Panc1 (cell line): ENCODE measurements around the gene IL1RAP. TPM values are rescaled to one million over a fixed set of nuclear protein-coding genes. Genes with fewer than 3 reads are reported as not detected.

ENCODE experiments used
- ATAC-seq: fragments of 200-7000 bp; cut with Tn5 transposase; 2 replicates; pipeline ENCODE4 v1.9.1; 2020; ENCODE audit warnings: mild to moderate bottlenecking, moderate library complexity
- BruUV-seq: library from RNA; stranded (reverse); fragments of 400-500 nt; replicated peaks from 2 replicates; lab custom pipeline; 2021; lab: Mats Ljungman, UMichigan
- CTCF ChIA-PET: fragments of 300-600 bp; sonication (Branson Sonifier 250); formaldehyde crosslinking; loops from one replicate; lab custom pipeline; 2022; ENCODE audit warnings: antibody characterized with exemption; lab: Charles Lee
- POLR2A ChIA-PET: fragments of 300-600 bp; sonication (Branson Sonifier 250); formaldehyde crosslinking; loops from one replicate; lab custom pipeline; 2022; ENCODE audit warnings: antibody characterized with exemption; lab: Charles Lee
- DNase-seq: peaks from one replicate; pipeline ENCODE4 v3.0.0-alpha.2; 2010; ENCODE audit warnings: low read depth, low spot score
- H3K27ac ChIP-seq: 2 replicates; pipeline ENCODE4 v1.5.1; 2011; ENCODE audit warnings: mild to moderate bottlenecking, low read length, inconsistent platforms
- H3K27me3 ChIP-seq: fragments of 200-500 bp; sonication (Bioruptor generic); 2 replicates; pipeline ENCODE4 v1.6.0; 2014; ENCODE audit warnings: low read length, inconsistent platforms; ENCODE audit not compliant: control insufficient read depth, insufficient read depth
- H3K36me3 ChIP-seq: fragments of 200-500 bp; sonication (Bioruptor generic); 2 replicates; pipeline ENCODE4 v1.5.1; 2014; ENCODE audit warnings: inconsistent platforms, mild to moderate bottlenecking, low read length, moderate library complexity; ENCODE audit not compliant: control insufficient read depth, insufficient read depth
- H3K4me1 ChIP-seq: 2 replicates; pipeline ENCODE4 v1.5.1; 2011; ENCODE audit warnings: inconsistent platforms, mild to moderate bottlenecking, low read length, moderate library complexity; ENCODE audit not compliant: control insufficient read depth, insufficient read depth
- H3K4me3 ChIP-seq, 2 experiments: 2 replicates each; pipeline ENCODE4 v1.5.1; 2011 to 2012; ENCODE audit warnings: low read depth in 2 of 2, low read length in 2 of 2, mild to moderate bottlenecking in 2 of 2, inconsistent platforms in 1 of 2, moderate library complexity in 1 of 2
- H3K9me3 ChIP-seq: fragments of 200-500 bp; sonication (Bioruptor generic); 2 replicates; pipeline ENCODE4 v1.5.1; 2014; ENCODE audit warnings: low read depth, mild to moderate bottlenecking, inconsistent platforms, low read length, moderate library complexity; ENCODE audit not compliant: control insufficient read depth, insufficient read depth
- CTCF ChIP-seq: fragments of 450-650 bp; IDR thresholded peaks from 2 replicates; pipeline ENCODE4 v1.5.1; 2017; ENCODE audit warnings: mild to moderate bottlenecking
- POLR2AphosphoS5 ChIP-seq: IDR thresholded peaks from 2 replicates; pipeline ENCODE4 v1.6.1; 2012; ENCODE audit warnings: mild to moderate bottlenecking, low read depth, low read length, moderate library complexity
- REST ChIP-seq, 2 experiments: IDR thresholded peaks; 2 replicates each; pipeline ENCODE4 v1.6.1; 2011 to 2012; ENCODE audit warnings: low read depth in 2 of 2, control low read depth in 1 of 2, low read length in 1 of 2, mild to moderate bottlenecking in 1 of 2, moderate library complexity in 1 of 2; ENCODE audit not compliant: insufficient read depth in 1 of 2
- SIN3A ChIP-seq: IDR thresholded peaks from 2 replicates; pipeline ENCODE4 v1.6.1; 2012; ENCODE audit warnings: low read depth, mild to moderate bottlenecking, low read length, moderate library complexity, borderline replicate concordance; ENCODE audit not compliant: insufficient read depth
- TCF7L2 ChIP-seq: IDR thresholded peaks from 2 replicates; pipeline ENCODE4 v1.6.1; 2011; ENCODE audit warnings: mild to moderate bottlenecking, low read depth, low read length, inconsistent platforms
- in situ Hi-C: cut with HindIII; loops from 2 replicates; pipeline ENCODE4 v1.10.0; 2016; ENCODE audit warnings: low sequenced_read_pairs, low pct_unique_long_range_greater_than_20kb
- intact Hi-C: fragments of 100-400 bp; cut with micrococcal nuclease; formaldehyde crosslinking; loops from one replicate; pipeline ENCODE4 v1.10.0; 2022; ENCODE audit not compliant: unreplicated experiment
- total RNA-seq: library from RNA; stranded (reverse); gene quantifications from one replicate; pipeline ENCODE4 v1.2.1, GENCODE V29; 2021; ENCODE audit not compliant: unreplicated experiment

The IL1RAP gene
- total RNA-seq, 1 experiment from 2014 or later = 5.2 TPM

GRCh38 chr3:190499122-190499521 is 14.8 kb upstream of the IL1RAP start:
- POLR2A ChIA-PET = no interaction called here

GRCh38 chr3:190502946-190503345 is 10.9 kb upstream of the IL1RAP start:
- Histone ChIP-seq H3K4me1 (no peaks in the 10 kb centered on the region), H3K27ac (no peak overlapping the region), H3K4me3 (no peak overlapping the region), H3K36me3 (no peaks in the 10 kb centered on the region), H3K9me3 (no peaks in the 10 kb centered on the region), H3K27me3 (no peaks in the 10 kb centered on the region; the same call in 1 of the 2 replicates)
- CTCF ChIA-PET = no interaction called here
- ATAC-seq (no peak), DNase-seq (no peak)
- intact Hi-C loops = no loop called here
- BruUV-seq = no TSS peak
- POLR2A ChIA-PET = no interaction called here
- in situ Hi-C loops = no loop called here
- no peak for TF ChIP-seq POLR2AphosphoS5
- no peak for TF ChIP-seq SIN3A
- no peak for TF ChIP-seq TCF7L2
- TF ChIP-seq CTCF = no peak
- no peak for TF ChIP-seq REST (IDR thresholded peaks at IDR 0.05; ENCODE audit: insufficient read depth in 1 of 2, low read depth in 2 of 2, low read length in 1 of 2)

More at GRCh38 chr3:190499122-190499521, 14.8 kb upstream of the IL1RAP start:
- H3K36me3 ChIP-seq = no peaks in the 10 kb centered on the region
- H3K9me3 ChIP-seq = no peaks in the 10 kb centered on the region
- H3K27me3 ChIP-seq = no peaks in the 10 kb centered on the region
- in situ Hi-C loops = no loop called here
- H3K27ac ChIP-seq = no peak overlapping the region
- CTCF ChIA-PET = no interaction called here
- H3K4me3 ChIP-seq = no peak overlapping the region
- no peak for ATAC-seq
- intact Hi-C loops = no loop called here
- no peak for DNase-seq
- no peaks in the 10 kb centered on the region for H3K4me1 ChIP-seq
- no peak for TF ChIP-seq REST (IDR thresholded peaks at IDR 0.05; ENCODE audit: insufficient read depth in 1 of 2, low read depth in 2 of 2, low read length in 1 of 2)
- TF ChIP-seq POLR2AphosphoS5 = no peak
- no peak for TF ChIP-seq TCF7L2
- no peak for TF ChIP-seq SIN3A
- TF ChIP-seq CTCF = no peak
- no TSS peak for BruUV-seq
